Activated CD4-positive, alpha-beta T cell treated with anti-CD3 and anti-CD28 coated beads, Interleukin-2, amount 10 ng/mL, durations not matched to agents 24 days and 14 days (primary cell): ENCODE measurements around the gene ATP5ME. TPM values are rescaled to one million over a fixed set of nuclear protein-coding genes. Genes with fewer than 3 reads are reported as not detected.

Source experiments
- DNase-seq: peaks from one replicate; pipeline ENCODE4 v3.0.0; 2022
- H3K27ac Mint-ChIP-seq: one replicate; pipeline ENCODE4 v1.8.0; 2022; ENCODE audit warnings: mild to moderate bottlenecking, mixed read lengths
- H3K27me3 Mint-ChIP-seq: one replicate; pipeline ENCODE4 v1.8.0; 2022; ENCODE audit warnings: mixed read lengths
- H3K36me3 Mint-ChIP-seq: one replicate; pipeline ENCODE4 v1.8.0; 2022; ENCODE audit warnings: low read depth, mild to moderate bottlenecking, mixed read lengths
- H3K4me1 Mint-ChIP-seq: one replicate; pipeline ENCODE4 v1.8.0; 2021; ENCODE audit warnings: mixed read lengths
- H3K4me3 Mint-ChIP-seq: one replicate; pipeline ENCODE4 v1.8.0; 2022; ENCODE audit warnings: mild to moderate bottlenecking, moderate library complexity, mixed read lengths
- H3K9me3 Mint-ChIP-seq: one replicate; pipeline ENCODE4 v1.8.0; 2021; ENCODE audit warnings: mixed read lengths
- intact Hi-C: fragments of 100-400 bp; cut with micrococcal nuclease; formaldehyde crosslinking; loops from one replicate; pipeline ENCODE4 v1.15.1; 2023
- total RNA-seq: library from RNA; stranded (reverse); gene quantifications from 2 replicates; pipeline ENCODE4 v1.2.3, GENCODE V29; 2022

The ATP5ME gene
- total RNA-seq, 1 donor from 2014 or later = 232 TPM

DNA sequence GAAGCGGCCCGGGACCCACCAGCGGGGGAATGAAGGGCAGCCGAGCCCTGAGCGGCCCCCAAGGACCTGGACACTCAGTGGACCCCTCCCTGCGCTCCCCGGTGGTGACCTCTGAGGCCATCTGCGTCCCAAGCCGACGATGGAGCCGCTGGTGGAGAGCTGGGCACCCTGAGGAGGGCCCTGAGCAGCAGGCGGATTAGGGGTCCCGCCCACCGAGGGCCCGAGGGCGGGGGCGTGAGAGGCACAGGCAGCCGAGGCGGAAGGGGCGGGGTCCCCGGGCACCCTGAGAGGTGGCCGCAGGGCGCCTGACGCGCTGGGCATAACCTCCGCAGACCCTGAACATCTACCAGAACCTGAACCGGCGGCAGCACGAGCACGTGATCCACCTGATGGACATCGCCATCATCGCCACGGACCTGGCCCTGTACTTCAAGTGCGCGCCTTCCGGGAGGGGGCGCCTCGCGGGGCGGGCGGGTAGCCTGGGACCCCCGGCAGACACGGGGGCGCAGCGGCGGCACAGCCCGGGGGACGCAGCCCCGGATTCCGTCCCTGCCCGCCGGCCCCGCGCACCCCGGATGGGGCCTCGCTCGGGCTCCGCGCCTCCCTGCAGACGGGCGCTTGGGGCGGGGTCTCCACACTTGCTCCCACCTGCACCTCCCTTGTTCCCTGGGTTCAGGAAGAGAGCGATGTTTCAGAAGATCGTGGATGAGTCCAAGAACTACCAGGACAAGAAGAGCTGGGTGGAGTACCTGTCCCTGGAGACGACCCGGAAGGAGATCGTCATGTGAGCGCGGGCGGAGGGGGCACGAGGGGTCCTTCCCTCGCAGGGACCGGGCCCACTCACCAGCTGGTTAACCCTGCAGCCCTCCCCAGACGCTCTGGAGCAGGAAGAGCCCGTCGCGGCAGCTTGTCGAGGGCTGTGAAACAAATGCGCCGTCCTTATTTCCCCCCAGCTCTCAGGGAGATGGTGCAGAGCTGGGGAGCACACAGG lies 10.3 kb downstream of the ATP5ME start:
- Mint-ChIP-seq H3K27me3 (no peaks in the 10 kb centered on the region), H3K27ac (peak overlapping the region; percentile 84), H3K36me3 (peaks cover 7% of the 10 kb centered on the region), H3K4me1 (peaks cover 6% of the 10 kb centered on the region), H3K4me3 (peak overlapping the region; percentile 84), H3K9me3 (peaks cover 4% of the 10 kb centered on the region)
- intact Hi-C loops = loop anchor here (1.0 to 5.0 kb wide), 3 partner anchors 11 to 326 kb away; partner anchors contain the start of genes ATP5ME, MYL5 and ZNF141
- DNase-seq = peak; percentile 93

GRCh38 chr4:663046-663437 lies 11.0 kb downstream of the ATP5ME start:
- no peak for DNase-seq
- Mint-ChIP-seq H3K9me3 (peaks cover 4% of the 10 kb centered on the region), H3K4me3 (peak overlapping the region; percentile 84), H3K36me3 (peaks cover 7% of the 10 kb centered on the region), H3K4me1 (peaks cover 6% of the 10 kb centered on the region), H3K27ac (peak overlapping the region; percentile 84), H3K27me3 (no peaks in the 10 kb centered on the region)
- intact Hi-C loops = loop anchor here (1.0 to 5.0 kb wide), 2 partner anchors 61 to 326 kb away; partner anchors contain the start of gene ZNF141

DNA sequence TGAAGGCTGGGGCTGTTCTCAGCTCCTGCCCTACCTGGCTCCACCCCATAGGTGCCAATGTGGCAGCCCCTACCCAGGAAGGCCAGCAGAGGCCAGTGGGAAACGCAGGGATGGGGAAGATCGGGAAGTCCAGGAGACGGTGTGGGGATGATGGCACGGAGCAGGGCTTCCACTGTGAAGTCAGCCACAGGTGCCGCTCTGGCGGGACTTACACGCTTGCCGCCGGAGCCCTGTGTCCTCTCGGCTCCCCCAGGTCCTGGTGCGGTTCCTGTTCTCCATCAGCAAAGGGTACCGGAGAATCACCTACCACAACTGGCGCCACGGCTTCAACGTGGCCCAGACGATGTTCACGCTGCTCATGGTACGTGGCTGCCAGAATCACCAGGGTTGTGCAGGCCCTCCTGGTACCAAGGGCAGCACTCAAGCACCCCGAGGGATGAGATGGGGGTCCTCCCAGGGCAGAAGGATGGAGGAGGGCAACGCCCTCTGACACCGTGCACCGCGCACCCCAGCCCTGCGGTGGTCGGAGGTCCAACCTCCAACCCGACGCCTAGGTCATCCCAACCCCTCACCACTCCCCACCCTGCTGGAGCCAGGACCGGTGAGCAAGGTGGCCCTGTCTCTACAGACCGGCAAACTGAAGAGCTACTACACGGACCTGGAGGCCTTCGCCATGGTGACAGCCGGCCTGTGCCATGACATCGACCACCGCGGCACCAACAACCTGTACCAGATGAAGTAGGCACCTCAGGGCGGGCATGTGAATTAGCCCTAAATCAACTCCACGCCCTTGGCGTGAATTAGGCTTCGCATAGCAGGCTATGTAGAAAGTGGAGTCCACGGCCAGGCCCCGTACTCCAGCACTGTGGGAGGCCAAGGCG lies 12.0 kb downstream of the ATP5ME start:
- peaks cover 4% of the 10 kb centered on the region for H3K9me3 Mint-ChIP-seq
- no peaks in the 10 kb centered on the region for H3K27me3 Mint-ChIP-seq
- intact Hi-C loops = loop anchor here (5.0 kb wide), 1 partner anchor 60 kb away; no protein-coding TSS in a partner anchor
- no peak for DNase-seq
- H3K27ac Mint-ChIP-seq = peak overlapping the region; percentile 62
- H3K4me3 Mint-ChIP-seq = peak overlapping the region; percentile 84
- peaks cover 6% of the 10 kb centered on the region for H3K4me1 Mint-ChIP-seq
- H3K36me3 Mint-ChIP-seq = peaks cover 7% of the 10 kb centered on the region

DNA sequence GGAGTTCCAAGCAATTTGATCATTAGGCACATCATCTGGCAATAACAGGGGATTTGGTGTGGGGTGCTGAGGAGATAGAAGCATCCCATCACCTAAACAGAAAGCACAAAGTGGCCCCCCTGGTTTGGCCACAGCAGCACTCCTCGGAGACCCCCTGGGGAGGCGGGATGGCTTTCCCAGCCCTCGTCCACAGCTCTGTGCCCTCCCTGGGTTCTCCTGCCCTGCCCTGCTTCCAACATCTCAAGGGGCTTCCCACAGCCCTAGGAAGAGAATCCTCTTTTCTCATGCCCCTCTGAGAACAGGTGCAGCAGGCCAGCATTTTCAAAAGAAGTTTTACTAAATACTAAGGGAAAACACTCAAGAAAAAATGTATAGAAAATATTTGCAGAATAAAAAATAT lies 12.8 kb downstream of the ATP5ME start:
- no peak for DNase-seq
- H3K36me3 Mint-ChIP-seq = peaks cover 7% of the 10 kb centered on the region
- peaks cover 6% of the 10 kb centered on the region for H3K4me1 Mint-ChIP-seq
- intact Hi-C loops = loop anchor here (5.0 kb wide), 1 partner anchor 59 kb away; no protein-coding TSS in a partner anchor
- H3K27ac Mint-ChIP-seq = no peak overlapping the region
- no peaks in the 10 kb centered on the region for H3K27me3 Mint-ChIP-seq
- peaks cover 4% of the 10 kb centered on the region for H3K9me3 Mint-ChIP-seq
- H3K4me3 Mint-ChIP-seq = no peak overlapping the region

- no peak overlapping the region for H3K4me3 Mint-ChIP-seq
- no peaks in the 10 kb centered on the region for H3K27me3 Mint-ChIP-seq
- peaks cover 6% of the 10 kb centered on the region for H3K4me1 Mint-ChIP-seq
- no peak for DNase-seq
- H3K9me3 Mint-ChIP-seq = peaks cover 4% of the 10 kb centered on the region
- no peak overlapping the region for H3K27ac Mint-ChIP-seq
- H3K36me3 Mint-ChIP-seq = peaks cover 7% of the 10 kb centered on the region
- intact Hi-C loops = loop anchor here (5.0 kb wide), 1 partner anchor 58 kb away; no protein-coding TSS in a partner anchor
Measured at GRCh38 chr4:660401-660800, 13.7 kb downstream of the ATP5ME start.

GRCh38 chr4:659851-660250 lies 14.2 kb downstream of the ATP5ME start:
- intact Hi-C loops = loop anchor here (5.0 kb wide), 1 partner anchor 58 kb away; no protein-coding TSS in a partner anchor
- Mint-ChIP-seq H3K4me1 (peaks cover 4% of the 10 kb centered on the region), H3K27me3 (no peaks in the 10 kb centered on the region), H3K4me3 (no peak overlapping the region), H3K36me3 (peaks cover 7% of the 10 kb centered on the region), H3K27ac (no peak overlapping the region), H3K9me3 (peaks cover 4% of the 10 kb centered on the region)
- no peak for DNase-seq

DNA sequence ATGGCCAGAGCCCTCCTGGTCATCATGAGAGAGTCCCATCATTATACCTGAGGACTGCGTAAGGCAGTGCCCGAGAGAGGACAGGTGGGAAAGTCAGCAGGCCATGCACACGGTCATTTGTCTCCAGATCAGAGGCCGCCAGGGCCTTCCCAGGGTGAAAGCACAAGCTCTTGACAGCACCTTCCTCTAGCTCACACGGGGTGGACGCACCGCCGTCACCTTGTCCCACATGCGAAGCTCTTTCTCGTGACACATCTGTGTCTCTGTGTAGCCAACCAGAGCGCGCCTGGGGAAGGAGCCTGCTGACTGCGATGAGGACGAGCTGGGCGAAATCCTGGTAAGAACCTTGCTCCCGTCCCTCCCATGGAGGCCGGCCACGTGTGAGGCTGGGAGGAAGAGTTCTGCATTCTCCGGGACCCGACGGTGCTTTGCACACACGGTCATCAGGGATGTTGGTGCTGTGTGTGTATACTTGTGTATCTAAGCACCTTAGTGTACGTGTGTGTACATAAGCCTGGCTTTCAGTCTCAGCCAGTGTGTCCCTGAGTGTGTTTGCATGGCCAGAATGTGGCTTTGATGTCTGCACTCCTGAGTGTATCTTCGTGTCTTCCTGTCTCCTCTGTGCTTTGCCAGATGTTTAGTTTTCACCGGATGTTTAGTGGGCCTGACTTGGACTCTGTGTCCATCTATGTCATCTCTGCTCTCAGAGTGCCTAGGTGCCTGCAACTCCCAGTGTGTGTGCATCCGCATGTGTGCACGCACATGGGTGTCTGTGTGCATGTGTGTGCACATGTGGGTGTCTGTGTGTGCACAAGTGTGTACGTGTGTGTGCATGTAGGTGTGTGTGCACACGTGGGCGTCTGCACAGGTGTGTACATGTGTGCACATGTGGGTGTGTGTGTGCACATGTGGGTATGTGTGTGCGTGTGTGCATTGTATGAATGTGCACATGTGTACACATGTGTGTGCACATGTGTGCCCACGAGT lies 15.1 kb downstream of the ATP5ME start:
- peaks cover 2% of the 10 kb centered on the region for H3K4me1 Mint-ChIP-seq
- H3K27me3 Mint-ChIP-seq = no peaks in the 10 kb centered on the region
- peaks cover 7% of the 10 kb centered on the region for H3K36me3 Mint-ChIP-seq
- peaks cover 4% of the 10 kb centered on the region for H3K9me3 Mint-ChIP-seq
- H3K27ac Mint-ChIP-seq = no peak overlapping the region
- intact Hi-C loops = no loop called here
- no peak for DNase-seq
- no peak overlapping the region for H3K4me3 Mint-ChIP-seq

- Mint-ChIP-seq H3K4me3 (no peak overlapping the region), H3K4me1 (peaks cover under 1% of the 10 kb centered on the region), H3K27ac (no peak overlapping the region), H3K36me3 (peaks cover 7% of the 10 kb centered on the region), H3K9me3 (peaks cover 4% of the 10 kb centered on the region), H3K27me3 (no peaks in the 10 kb centered on the region)
- intact Hi-C loops = no loop called here
- DNase-seq = no peak
Measured at GRCh38 chr4:657834-658667, 16.0 kb downstream of the ATP5ME start.

DNA sequence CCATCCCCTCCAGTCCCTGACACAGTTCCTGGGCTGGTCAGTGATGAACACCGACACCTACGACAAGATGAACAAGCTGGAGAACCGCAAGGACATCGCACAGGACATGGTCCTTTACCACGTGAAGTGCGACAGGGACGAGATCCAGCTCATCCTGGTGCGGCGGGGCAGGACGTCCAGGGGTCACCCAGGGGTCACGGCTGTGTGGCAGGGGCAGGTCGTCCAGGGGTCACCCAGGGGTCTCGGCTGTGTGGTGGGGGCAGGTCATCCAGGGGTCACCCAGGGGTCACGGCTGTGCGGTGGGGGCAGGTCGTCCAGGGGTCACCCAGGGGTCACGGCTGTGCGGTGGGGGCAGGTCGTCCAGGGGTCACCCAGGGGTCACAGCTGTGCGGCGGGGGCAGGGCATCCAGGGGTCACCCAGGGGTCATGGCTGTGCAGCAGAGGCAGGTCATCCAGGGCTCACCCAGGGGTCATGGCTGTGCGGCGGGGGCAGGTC lies 16.7 kb downstream of the ATP5ME start:
- Mint-ChIP-seq H3K36me3 (peaks cover 7% of the 10 kb centered on the region), H3K4me1 (no peaks in the 10 kb centered on the region), H3K27me3 (no peaks in the 10 kb centered on the region), H3K27ac (no peak overlapping the region), H3K9me3 (peaks cover 4% of the 10 kb centered on the region), H3K4me3 (no peak overlapping the region)
- intact Hi-C loops = no loop called here
- DNase-seq = no peak

GRCh38 chr4:656436-657337 lies 17.4 kb downstream of the ATP5ME start:
- Mint-ChIP-seq H3K36me3 (peaks cover 7% of the 10 kb centered on the region), H3K4me3 (no peak overlapping the region), H3K9me3 (peaks cover 4% of the 10 kb centered on the region), H3K27ac (no peak overlapping the region), H3K27me3 (no peaks in the 10 kb centered on the region), H3K4me1 (no peaks in the 10 kb centered on the region)
- intact Hi-C loops = no loop called here
- no peak for DNase-seq

DNA sequence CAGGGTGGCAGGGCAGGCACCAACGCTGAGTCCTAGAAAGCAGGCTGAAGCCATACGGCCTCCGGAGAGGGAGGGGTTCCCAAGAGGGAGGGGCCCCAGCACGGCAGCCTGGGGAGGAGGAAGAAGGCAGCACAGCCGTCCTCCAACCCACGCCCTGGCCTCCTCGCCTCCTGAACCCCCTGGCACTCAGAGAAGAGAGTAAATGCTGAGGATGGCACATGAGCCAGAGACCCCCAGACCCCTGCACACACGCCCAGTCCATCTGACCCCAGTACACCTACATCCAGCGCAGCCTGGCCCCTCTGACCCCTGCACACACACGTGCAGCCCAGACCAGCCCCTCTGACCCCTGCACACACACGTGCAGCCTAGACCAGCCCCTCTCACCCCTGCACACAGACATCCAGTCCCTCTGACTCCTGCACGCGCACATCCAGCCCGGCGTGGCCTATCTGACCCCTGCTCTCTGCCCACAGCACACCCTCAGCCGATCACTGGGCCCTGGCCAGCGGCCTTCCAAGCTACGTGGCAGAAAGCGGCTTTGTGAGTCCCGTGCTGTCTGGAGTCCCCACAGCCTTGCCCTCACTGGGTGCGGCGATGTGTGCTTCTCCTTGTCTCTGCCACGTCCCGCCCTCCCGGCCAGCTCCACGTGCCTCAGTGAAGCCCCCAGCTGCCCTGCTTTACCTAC lies 18.5 kb downstream of the ATP5ME start:
- H3K9me3 Mint-ChIP-seq = no peaks in the 10 kb centered on the region
- H3K4me1 Mint-ChIP-seq = no peaks in the 10 kb centered on the region
- intact Hi-C loops = no loop called here
- H3K4me3 Mint-ChIP-seq = no peak overlapping the region
- H3K36me3 Mint-ChIP-seq = peaks cover 3% of the 10 kb centered on the region
- no peaks in the 10 kb centered on the region for H3K27me3 Mint-ChIP-seq
- no peak for DNase-seq
- H3K27ac Mint-ChIP-seq = no peak overlapping the region
